GM19035 (cell line): ENCODE results near the gene ZNF839.

Experiments used
- ATAC-seq: cut with Tn5 transposase; IDR thresholded peaks from one replicate; pipeline ENCODE4 v1.9.1; 2021; ENCODE audit not compliant: unreplicated experiment

Gene ZNF839

DNA sequence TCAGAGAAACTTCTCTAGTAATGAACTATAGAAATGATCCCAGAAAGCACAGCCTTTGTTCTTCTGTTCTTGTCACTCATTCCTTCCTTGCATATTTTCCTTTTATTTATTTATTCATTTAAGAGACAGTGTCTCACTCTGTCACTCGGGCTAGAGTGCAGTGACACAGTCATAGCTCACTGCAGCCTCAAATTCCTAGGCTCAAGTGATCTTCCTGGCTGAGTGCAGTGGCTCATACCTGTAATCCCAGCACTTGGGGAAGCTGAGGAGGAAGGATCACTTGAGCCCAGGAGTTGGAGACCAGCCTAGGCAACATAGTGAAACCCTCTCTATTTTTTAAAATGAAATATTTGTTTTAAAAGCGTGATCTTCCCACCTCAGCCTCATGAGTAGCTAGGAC is 54.7 kb downstream of the ZNF839 start:
- ATAC-seq = no peak

DNA sequence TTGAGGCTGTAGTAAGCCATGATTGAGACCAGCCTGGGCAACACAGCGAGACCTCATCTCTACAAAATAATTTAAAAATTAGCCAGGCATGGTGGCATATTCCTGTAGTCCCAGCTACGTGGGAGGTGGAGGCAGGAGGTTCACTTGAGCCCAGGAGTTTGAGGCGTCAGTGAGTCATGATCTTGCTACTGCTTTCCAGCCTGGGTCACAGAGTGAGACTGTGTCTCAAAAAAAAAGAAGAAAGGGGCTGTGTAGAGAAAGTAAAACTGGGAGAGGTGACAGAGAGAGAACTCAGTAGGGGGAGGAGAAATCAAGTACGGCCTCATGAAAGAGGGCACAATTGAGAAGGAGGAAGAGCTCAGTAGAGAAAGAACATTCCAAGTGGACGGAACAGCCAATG is 55.6 kb downstream of the ZNF839 start:
- peak; percentile 46 for ATAC-seq

GRCh38 chr14:102377696-102378095 is 58.1 kb downstream of the ZNF839 start:
- no peak for ATAC-seq

GRCh38 chr14:102378830-102379229 is 59.3 kb downstream of the ZNF839 start:
- no peak for ATAC-seq

DNA sequence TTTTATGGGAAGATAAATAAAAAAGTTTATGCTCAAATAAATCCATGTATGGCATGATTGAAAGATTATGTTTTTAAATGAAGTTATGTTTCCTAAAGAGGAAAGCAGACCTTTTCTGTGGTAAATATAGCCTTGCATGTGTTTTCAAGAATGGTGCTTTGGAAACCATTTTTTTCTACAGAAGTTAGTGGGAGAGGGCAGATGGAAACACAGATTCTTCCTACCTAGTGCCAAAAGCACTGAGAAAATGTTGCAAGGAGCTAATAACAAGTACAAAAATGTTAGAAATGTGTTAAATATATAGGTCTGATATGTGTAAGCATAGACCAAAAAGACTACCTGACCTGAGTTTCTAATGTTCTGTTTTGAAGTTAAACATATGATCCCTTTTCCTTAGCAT is 67.5 kb downstream of the ZNF839 start:
- ATAC-seq = no peak

DNA sequence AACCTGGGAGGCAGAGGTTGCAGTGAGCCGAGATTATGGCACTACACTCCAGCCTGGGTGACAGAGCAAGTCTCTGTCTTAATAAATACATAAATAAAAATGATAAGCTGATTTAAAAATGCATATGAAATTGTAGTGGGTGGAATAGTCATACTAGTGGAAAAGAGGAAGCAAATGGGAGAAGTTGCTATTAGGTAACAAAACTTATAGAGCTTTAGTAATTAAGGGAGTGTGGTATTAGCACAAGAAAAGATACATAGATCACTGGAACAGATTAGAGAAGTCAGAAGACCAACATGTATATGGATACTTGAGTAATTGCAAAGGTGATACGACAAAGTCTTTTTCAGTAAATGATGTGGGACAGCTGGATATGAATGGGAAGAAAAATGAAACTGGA is 69.7 kb downstream of the ZNF839 start:
- no peak for ATAC-seq

- no peak for ATAC-seq
Measured at GRCh38 chr14:102390064-102390855, 70.7 kb downstream of the ZNF839 start.
